ENCODE measurements around the gene BICRA.

Gene BICRA

GRCh38 chr19:47658431-47659348 lies 49.8 kb downstream of the BICRA start:
- H4K20me1 ChIP-seq (ENCODE audit: insufficient read depth, low read length): peaks cover 3% of the 10 kb centered on the region; the same call in 1 of the 2 replicates
- peaks cover 2% of the 10 kb centered on the region; the same call in 1 of the 2 replicates for H3K79me2 ChIP-seq (ENCODE audit: low read length)

GRCh38 chr19:47660435-47660832 lies 51.5 kb downstream of the BICRA start:
- H3K27me3 ChIP-seq (replicated peaks; ENCODE audit: insufficient read depth, low read length): no peaks in the 10 kb centered on the region
- no peak overlapping the region for H3K9ac ChIP-seq (ENCODE audit: low read length)
- H2AFZ ChIP-seq (ENCODE audit: low read length): no peak overlapping the region
- H3K9me3 ChIP-seq (replicated peaks; ENCODE audit: insufficient read depth, low read length): no peaks in the 10 kb centered on the region
- no peak for DNase-seq
- TF ChIP-seq CTCF (IDR thresholded peaks at IDR 0.05; ENCODE audit: low read length): no peak
- no peak for TF ChIP-seq EZH2 (optimal IDR thresholded peaks at IDR 0.05; ENCODE audit: low read depth, low read length)
- H3K9me2 ChIP-seq (replicated peaks; ENCODE audit: insufficient read depth, low read length): no peaks in the 10 kb centered on the region
- no peak overlapping the region for H3K4me3 ChIP-seq (ENCODE audit: low read length)
- H3K36me3 ChIP-seq (replicated peaks; ENCODE audit: insufficient read depth, low read length): no peaks in the 10 kb centered on the region
- no peaks in the 10 kb centered on the region for H3F3A ChIP-seq (ENCODE audit: insufficient read depth, low read length)
- H4K20me1 ChIP-seq (ENCODE audit: insufficient read depth, low read length): peaks cover 3% of the 10 kb centered on the region; the same call in 1 of the 2 replicates
- no peaks in the 10 kb centered on the region for H3K4me1 ChIP-seq (ENCODE audit: low read length)
- H3K4me2 ChIP-seq (ENCODE audit: low read depth, low read length): no peak overlapping the region
- no peak overlapping the region for H3K27ac ChIP-seq (ENCODE audit: low read length)
- H3K79me2 ChIP-seq (ENCODE audit: low read length): peaks cover 7% of the 10 kb centered on the region; the same call in 1 of the 2 replicates

More at GRCh38 chr19:47658431-47659348, 49.8 kb downstream of the BICRA start:
- Histone ChIP-seq H3K36me3 (replicated peaks; ENCODE audit: insufficient read depth, low read length) (no peaks in the 10 kb centered on the region), H2AFZ (ENCODE audit: low read length) (no peak overlapping the region), H3K9me3 (replicated peaks; ENCODE audit: insufficient read depth, low read length) (no peaks in the 10 kb centered on the region), H3K9ac (ENCODE audit: low read length) (no peak overlapping the region), H3K4me3 (ENCODE audit: low read length) (no peak overlapping the region), H3K27ac (ENCODE audit: low read length) (no peak overlapping the region), H3K9me2 (replicated peaks; ENCODE audit: insufficient read depth, low read length) (no peaks in the 10 kb centered on the region), H3K27me3 (replicated peaks; ENCODE audit: insufficient read depth, low read length) (no peaks in the 10 kb centered on the region), H3F3A (ENCODE audit: insufficient read depth, low read length) (no peaks in the 10 kb centered on the region), H3K4me2 (ENCODE audit: low read depth, low read length) (no peak overlapping the region), H3K4me1 (ENCODE audit: low read length) (no peaks in the 10 kb centered on the region)
- DNase-seq: no peak
- no peak for TF ChIP-seq EZH2 (optimal IDR thresholded peaks at IDR 0.05; ENCODE audit: low read depth, low read length)
- no peak for TF ChIP-seq CTCF (IDR thresholded peaks at IDR 0.05; ENCODE audit: low read length)
- no peak for TF ChIP-seq EZH2phosphoT487 (IDR thresholded peaks at IDR 0.05; ENCODE audit: low read length)

- TF ChIP-seq EZH2phosphoT487 (IDR thresholded peaks at IDR 0.05; ENCODE audit: low read length) (no peak), EZH2 (optimal IDR thresholded peaks at IDR 0.05; ENCODE audit: low read depth, low read length) (no peak), CTCF (IDR thresholded peaks at IDR 0.05; ENCODE audit: low read length) (no peak)
- H3K9me3 ChIP-seq (replicated peaks; ENCODE audit: insufficient read depth, low read length): no peaks in the 10 kb centered on the region
- H3K36me3 ChIP-seq (replicated peaks; ENCODE audit: insufficient read depth, low read length): no peaks in the 10 kb centered on the region
- H3K4me1 ChIP-seq (ENCODE audit: low read length): no peaks in the 10 kb centered on the region
- no peak for DNase-seq
- no peak overlapping the region for H3K9ac ChIP-seq (ENCODE audit: low read length)
- no peak overlapping the region for H3K4me3 ChIP-seq (ENCODE audit: low read length)
- H2AFZ ChIP-seq (ENCODE audit: low read length): no peak overlapping the region
- H3F3A ChIP-seq (ENCODE audit: insufficient read depth, low read length): no peaks in the 10 kb centered on the region
- H4K20me1 ChIP-seq (ENCODE audit: insufficient read depth, low read length): peaks cover under 1% of the 10 kb centered on the region; the same call in 1 of the 2 replicates
- no peaks in the 10 kb centered on the region for H3K9me2 ChIP-seq (replicated peaks; ENCODE audit: insufficient read depth, low read length)
- no peaks in the 10 kb centered on the region for H3K27me3 ChIP-seq (replicated peaks; ENCODE audit: insufficient read depth, low read length)
- peaks cover 7% of the 10 kb centered on the region; the same call in 1 of the 2 replicates for H3K79me2 ChIP-seq (ENCODE audit: low read length)
- H3K27ac ChIP-seq (ENCODE audit: low read length): no peak overlapping the region
- no peak overlapping the region for H3K4me2 ChIP-seq (ENCODE audit: low read depth, low read length)
These were observed 52.2 kb downstream of the BICRA start for GRCh38 chr19:47661161-47661560.
